ENCODE data around the gene RTTN. TPM values are rescaled to one million over a fixed set of nuclear protein-coding genes. Genes with fewer than 3 reads are reported as not detected.

Gene RTTN
- total and polyA plus RNA-seq, 2 of the 4 experiments (the other 2 are of a cell fraction): 5.8 to 19.9 TPM

GRCh38 chr18:70149156-70149555, 56.3 kb downstream of the RTTN start:
- no peak overlapping the region for H2BK5ac ChIP-seq (ENCODE audit: low read depth, low read length, poor library complexity, severe bottlenecking)
- CTCF ChIA-PET: interaction anchor here (0.6 kb wide), 1 partner anchor 12 kb away, joined by 8 read pairs; no protein-coding TSS in a partner anchor
- no CpG with 5 or more reads among the region's 2 CpGs for WGBS, 2 experiments (ENCODE audit: extremely low coverage in 2 of 2, insufficient read length in 1 of 2)
- H3K4ac ChIP-seq (ENCODE audit: low read depth, low read length): no peak overlapping the region
- H3K79me1 ChIP-seq (ENCODE audit: low read depth in 1 of 2, low read length in 2 of 2): peaks cover 5 to 7% of the 10 kb centered on the region in 2 experiments; a peak in 3 of 4 replicates
- H3K27me3 ChIP-seq (ENCODE audit: control insufficient read depth, insufficient read depth, low read length): no peaks in the 10 kb centered on the region
- peaks cover 3% of the 10 kb centered on the region; the same call in 1 of the 2 replicates for H3K9me1 ChIP-seq (ENCODE audit: insufficient read depth, low read length)
- H2BK15ac ChIP-seq (ENCODE audit: low read depth, low read length): no peak overlapping the region; the same call in 2 of the 3 replicates
- no peak overlapping the region for H2AFZ ChIP-seq (replicated peaks; ENCODE audit: low read length, poor library complexity)
- no peak overlapping the region for H2AK9ac ChIP-seq (replicated peaks; ENCODE audit: low read depth, low read length, poor library complexity)
- H3K36me3 ChIP-seq (ENCODE audit: control insufficient read depth, insufficient read depth, low read length): peaks cover 2% of the 10 kb centered on the region; the same call in 1 of the 2 replicates
- dilution Hi-C loops (cut with HindIII; ENCODE audit: low sequenced_read_pairs, unreplicated experiment): no loop called here
- H3K56ac ChIP-seq (ENCODE audit: extremely low read depth, insufficient read depth, low read length): no peak overlapping the region
- no peak overlapping the region; the same call in 1 of the 2 replicates for H3K23ac ChIP-seq (ENCODE audit: low read depth, low read length)
- DNase-seq: no peak
- in situ Hi-C loops (cut with MboI; ENCODE audit: low sequenced_read_pairs): no loop called here
- POLR2A ChIA-PET (ENCODE audit: unreplicated experiment): no interaction called here
- no peaks in the 10 kb centered on the region for H3K9me3 ChIP-seq (ENCODE audit: control insufficient read depth, insufficient read depth, low read length)
- no peak overlapping the region for H4K5ac ChIP-seq (ENCODE audit: low read depth, low read length)
- no peaks in the 10 kb centered on the region for H3K4me1 ChIP-seq (ENCODE audit: control insufficient read depth, insufficient read depth, low read length)
- no peak overlapping the region for H4K91ac ChIP-seq (ENCODE audit: insufficient read depth, low read depth, low read length)
- no peak overlapping the region for H2AK5ac ChIP-seq (ENCODE audit: low read depth, low read length)
- H4K20me1 ChIP-seq (ENCODE audit: insufficient read depth, low read length): no peaks in the 10 kb centered on the region
- TF ChIP-seq SMC3 (IDR thresholded peaks at IDR 0.05; ENCODE audit: low read depth, low read length) (no peak), RFX5 (IDR thresholded peaks at IDR 0.05; ENCODE audit: low read depth, low read length) (no peak), MAFK (IDR thresholded peaks at IDR 0.05; ENCODE audit: low read depth, low read length) (no peak), USF2 (IDR thresholded peaks at IDR 0.05; ENCODE audit: low read depth, low read length) (no peak), NFE2L2 (IDR thresholded peaks at IDR 0.05; ENCODE audit: low read depth, low read length) (no peak), MXI1 (IDR thresholded peaks at IDR 0.05; ENCODE audit: borderline replicate concordance, low read depth, low read length) (no peak), CHD1 (IDR thresholded peaks at IDR 0.05; ENCODE audit: low read depth, low read length) (no peak), POLR2A (IDR thresholded peaks at IDR 0.05; ENCODE audit: low read depth, low read length) (no peak), RCOR1 (IDR thresholded peaks at IDR 0.05; ENCODE audit: insufficient replicate concordance, low read length) (no peak), CEBPB (IDR thresholded peaks at IDR 0.05; ENCODE audit: low read depth, low read length) (no peak), ELK1 (IDR thresholded peaks at IDR 0.05; ENCODE audit: borderline replicate concordance, low read depth, low read length) (no peak), FOS (IDR thresholded peaks at IDR 0.05; ENCODE audit: low read depth, low read length) (no peak), BHLHE40 (IDR thresholded peaks at IDR 0.05; ENCODE audit: low read depth, low read length) (no peak)
- H3K4me3 ChIP-seq (ENCODE audit: insufficient read depth, low read depth, low read length): no peak overlapping the region
- H3K18ac ChIP-seq (ENCODE audit: low read depth, low read length): no peak overlapping the region
- no peak overlapping the region for H2BK120ac ChIP-seq (ENCODE audit: low read depth, low read length)
- H3K14ac ChIP-seq (replicated peaks; ENCODE audit: low read depth, low read length): no peak overlapping the region
- BruUV-seq (replicated peaks): no TSS peak
- no peak for ATAC-seq (ENCODE audit: low read depth)
- H3K9ac ChIP-seq (ENCODE audit: low read depth, low read length): no peak overlapping the region
- no peak overlapping the region for H3K27ac ChIP-seq (ENCODE audit: insufficient read depth, low read length)
- H3K4me2 ChIP-seq (ENCODE audit: low read depth, low read length): no peak overlapping the region
- H4K8ac ChIP-seq (ENCODE audit: low read depth in 2 of 2, low read length in 2 of 2): no peak overlapping the region
- H2BK20ac ChIP-seq (ENCODE audit: low read depth, low read length): no peak overlapping the region
- intact Hi-C loops (cut with micrococcal nuclease): no loop called here
